ENCODE measurements around the gene DPF3.

The DPF3 gene

GRCh38 chr14:72675126-72675525 is 218.8 kb downstream of the DPF3 start:
- no peak for DNase-seq

GRCh38 chr14:72673179-72673578 is 220.7 kb downstream of the DPF3 start:
- no peak for DNase-seq

GRCh38 chr14:72666610-72667009 is 227.3 kb downstream of the DPF3 start:
- peak; percentile 83 for DNase-seq

DNA sequence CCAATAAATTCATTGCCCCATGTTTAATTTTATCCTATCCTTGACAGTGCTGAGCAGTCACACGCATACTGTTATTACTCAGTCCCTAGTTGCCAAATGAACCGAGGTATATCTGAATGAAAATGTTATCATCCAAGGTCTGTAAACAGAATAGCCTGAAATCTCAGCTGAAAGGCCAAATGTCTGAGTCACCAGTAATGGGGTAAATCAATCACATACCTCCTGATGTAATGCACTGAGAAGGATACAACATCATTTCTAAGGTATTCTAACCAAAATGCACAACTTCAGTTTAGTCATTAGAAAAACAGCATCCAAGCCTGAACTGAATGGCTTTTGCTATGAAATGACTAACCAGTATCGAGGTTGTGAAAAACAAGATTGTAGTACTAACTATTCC is 228.6 kb downstream of the DPF3 start:
- DNase-seq = peak; percentile 98

DNA sequence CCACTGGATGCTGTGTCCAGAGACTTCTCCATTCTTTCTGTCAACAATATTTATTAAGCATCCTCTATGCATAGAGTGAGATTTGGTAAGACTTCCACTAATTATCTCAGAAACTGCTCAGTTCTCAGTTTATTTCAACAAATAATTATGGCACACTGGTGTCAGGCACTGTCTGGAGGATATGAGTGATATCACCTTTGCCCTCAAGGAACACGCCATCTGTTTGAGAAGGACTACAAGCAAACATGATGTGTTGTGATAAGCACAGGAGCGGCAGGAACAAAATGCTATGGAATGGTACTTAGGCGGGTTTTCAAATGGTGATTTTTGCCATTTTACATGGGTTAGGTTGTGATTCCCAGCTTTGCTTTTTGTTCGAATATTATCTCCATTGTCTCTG is 229.2 kb downstream of the DPF3 start:
- DNase-seq = no peak

GRCh38 chr14:72663956-72664650 is 229.8 kb downstream of the DPF3 start:
- no peak for DNase-seq

DNA sequence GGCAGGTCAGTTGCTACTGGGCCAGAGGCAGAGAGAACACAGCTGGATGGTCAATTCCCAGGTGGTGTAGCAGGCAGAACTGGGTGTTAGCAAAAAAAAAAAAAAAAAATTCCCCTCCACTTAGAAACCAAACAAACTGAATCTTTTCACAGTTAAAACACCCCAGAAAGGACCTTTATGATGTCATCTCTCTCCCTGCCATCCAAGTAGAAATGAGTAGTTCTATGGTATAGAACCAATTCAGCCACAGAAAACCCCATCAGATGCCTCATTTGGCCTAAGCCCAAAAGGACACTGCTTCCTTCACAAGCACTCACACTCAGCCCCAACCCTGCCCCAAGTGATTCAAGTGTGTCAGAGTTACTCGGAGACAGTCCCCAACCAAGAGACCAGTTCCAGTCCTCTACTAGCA is 230.8 kb downstream of the DPF3 start:
- DNase-seq = no peak

DNA sequence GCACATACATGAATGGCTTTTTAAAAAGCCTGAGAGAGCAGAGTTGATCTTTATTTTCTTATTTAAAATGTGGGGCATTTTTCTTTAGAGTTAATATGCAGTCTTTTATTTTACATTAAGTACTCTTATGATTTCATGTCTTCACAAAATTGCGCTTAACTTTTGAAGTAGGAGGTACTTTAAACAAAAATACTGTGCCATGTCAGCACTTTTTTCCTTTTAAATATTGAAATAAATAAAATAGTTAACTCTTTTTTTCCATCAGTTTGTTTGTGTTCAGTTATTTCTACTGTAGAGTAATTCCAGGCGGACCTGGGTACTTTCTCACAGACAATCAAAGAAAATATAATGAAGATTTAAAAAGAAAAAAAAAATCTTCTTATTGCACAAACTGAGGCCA is 231.7 kb downstream of the DPF3 start:
- DNase-seq = no peak

DNA sequence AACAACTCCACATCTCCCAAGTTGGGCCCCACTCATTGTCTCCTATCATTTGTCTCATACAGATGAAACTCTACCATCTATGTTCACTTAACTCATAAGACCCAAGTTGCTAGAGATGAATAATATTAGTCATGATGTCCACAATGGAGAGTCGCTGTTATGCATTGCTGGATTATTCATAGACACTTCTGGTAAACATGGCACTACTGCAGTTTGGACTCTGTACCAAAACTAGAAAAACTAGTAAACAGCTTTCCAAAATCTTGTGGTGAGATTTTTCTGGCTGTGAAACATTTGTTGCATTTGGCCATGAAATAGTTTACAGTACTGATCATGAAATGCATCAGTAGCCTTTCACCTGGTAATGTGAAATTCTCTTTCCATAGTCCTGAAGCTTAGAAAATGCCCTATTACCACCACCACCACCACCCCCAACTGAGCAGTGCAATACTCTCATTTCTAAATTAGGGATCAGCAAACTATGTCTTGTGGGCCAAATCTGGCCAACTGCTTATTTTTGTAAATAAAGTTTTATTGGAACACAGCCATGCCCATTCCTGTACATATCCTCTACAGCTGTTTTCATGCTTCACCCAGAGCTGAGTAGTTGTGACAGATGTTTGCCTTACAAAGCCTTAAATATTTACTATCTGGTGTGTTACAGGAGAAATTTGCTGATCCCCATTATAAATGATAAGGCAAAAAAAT is 236.5 kb downstream of the DPF3 start:
- DNase-seq = no peak

GRCh38 chr14:72653026-72653425 is 240.9 kb downstream of the DPF3 start:
- DNase-seq = no peak

GRCh38 chr14:72652179-72652578 is 241.7 kb downstream of the DPF3 start:
- peak; percentile 81 for DNase-seq

- no peak for DNase-seq
Observed at GRCh38 chr14:72651714-72652113, 242.2 kb downstream of the DPF3 start.

DNA sequence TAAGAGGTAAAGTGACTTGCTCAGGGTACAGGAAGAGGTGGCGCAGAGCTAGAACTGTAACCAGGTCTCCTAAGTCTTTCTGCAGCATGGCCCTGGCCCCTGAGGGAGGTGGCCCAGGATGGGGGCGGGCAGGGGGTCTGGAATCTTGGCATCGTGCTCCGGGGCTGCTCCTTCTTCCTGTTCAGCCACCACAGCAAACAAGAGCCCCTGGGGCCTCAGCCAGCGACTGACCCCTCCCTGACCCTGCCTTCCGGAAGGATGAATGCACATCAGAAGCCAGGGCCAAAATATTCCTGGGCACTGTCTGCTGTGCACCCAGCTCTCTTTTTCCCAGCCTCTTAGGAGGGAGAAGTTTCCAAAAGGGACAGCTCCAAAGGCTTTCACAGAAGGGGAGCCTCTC is 242.8 kb downstream of the DPF3 start:
- DNase-seq = peak; percentile 62

DNA sequence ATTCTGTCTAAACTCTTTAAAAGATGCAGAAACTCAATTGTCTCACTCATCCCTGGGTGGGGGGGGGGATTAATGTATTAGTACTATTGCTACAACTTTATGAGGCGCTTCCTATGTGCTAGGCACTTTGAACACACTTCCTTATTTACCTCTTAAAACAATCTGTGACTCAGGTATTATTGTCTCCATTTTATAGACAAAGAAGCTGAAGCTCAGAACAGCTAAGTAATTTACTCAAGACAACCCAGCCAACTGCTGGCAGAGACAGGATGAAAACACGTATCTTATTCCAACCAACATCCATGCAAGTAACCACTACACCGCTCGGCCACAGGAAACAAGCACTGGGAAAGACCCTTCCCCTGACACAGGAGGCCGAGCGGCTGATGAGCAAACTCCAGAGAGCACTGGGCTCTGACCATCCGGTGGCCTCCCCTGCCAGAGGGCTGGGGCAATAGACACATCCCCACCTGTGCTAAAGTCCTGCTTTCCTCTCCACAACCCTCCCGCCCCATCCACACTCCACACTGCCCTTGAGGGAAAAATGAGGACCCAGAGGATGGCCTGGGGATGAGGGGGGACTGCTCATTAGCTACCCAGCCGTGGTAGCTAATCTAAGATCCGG is 244.2 kb downstream of the DPF3 start:
- DNase-seq = no peak

DNA sequence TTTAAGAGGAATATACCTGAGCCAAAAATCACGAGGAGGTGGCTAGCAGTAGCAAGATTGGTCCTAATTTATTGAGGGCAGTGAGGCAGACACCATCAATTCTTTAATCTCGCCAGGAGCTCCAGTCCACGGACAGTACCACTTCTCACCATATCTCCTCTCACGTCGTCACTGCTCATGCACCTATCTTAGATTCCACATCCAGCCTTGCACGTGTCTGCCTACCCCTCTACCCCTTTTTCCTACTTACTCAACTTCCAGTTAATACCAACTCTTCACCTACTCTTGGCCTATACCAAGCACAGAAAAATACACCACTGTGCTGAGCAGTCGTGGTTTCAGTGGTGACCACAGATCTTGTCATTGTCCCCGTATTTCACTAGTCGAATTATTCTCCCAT is 246.1 kb downstream of the DPF3 start:
- DNase-seq = no peak

GRCh38 chr14:72646861-72647528 is 246.9 kb downstream of the DPF3 start:
- DNase-seq = peak; percentile 74

DNA sequence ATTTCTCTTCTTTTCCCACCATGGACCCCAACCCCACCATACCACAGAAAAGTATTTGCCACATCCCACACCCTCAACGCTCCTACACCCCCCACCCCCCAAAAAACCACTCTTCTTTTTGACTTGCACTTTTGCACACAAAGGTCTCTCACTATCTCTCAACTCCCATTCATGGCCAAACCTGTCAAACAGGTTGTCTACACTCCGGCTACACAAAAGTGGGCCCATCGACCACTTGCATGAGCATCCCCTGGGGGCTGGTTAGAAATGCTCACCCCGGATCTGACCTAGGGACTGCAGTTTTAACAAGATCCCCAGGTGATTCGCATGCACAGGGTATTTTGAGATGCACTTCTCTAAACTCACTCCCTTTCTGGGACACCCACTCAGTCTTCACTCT is 248.2 kb downstream of the DPF3 start:
- DNase-seq = no peak

DNA sequence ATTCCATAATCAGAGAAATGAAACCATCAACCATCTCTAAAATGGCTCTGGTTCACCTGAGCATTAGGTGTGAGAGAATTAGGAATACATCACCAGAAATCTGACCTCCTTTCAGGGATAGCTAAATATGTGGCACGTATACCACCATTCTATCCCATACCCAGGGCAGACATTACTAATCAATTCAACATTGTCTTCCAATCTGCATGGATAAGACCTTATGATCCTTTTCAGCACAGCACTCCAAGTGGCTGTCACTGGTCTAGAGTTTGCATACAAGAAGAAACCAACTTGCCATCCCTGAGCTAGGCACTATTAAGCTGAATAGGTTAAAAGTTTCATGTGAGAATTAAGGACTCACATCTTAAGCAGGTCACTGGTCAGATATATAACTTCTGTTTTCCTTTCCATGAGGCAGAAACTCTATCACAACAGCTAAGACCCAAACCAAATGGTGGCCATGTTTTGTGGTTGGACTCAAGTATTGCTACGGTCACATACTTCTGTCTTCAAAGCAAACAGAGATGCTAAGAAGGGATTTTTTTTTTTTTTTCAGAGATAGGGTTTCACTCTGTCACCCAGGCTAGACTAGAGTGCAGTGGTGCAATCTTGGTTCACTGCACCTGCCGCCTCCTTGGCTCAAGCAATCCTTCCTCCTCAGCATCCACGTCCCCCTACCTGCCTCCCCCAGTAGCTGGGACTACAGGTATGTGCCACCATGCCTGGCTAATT is 249.0 kb downstream of the DPF3 start:
- no peak for DNase-seq

GRCh38 chr14:72644038-72644437 is 249.9 kb downstream of the DPF3 start:
- DNase-seq = no peak

GRCh38 chr14:72643317-72643801 is 250.5 kb downstream of the DPF3 start:
- DNase-seq = peak; percentile 98

- DNase-seq = no peak
Observed at GRCh38 chr14:72640911-72641485, 252.9 kb downstream of the DPF3 start.

DNA sequence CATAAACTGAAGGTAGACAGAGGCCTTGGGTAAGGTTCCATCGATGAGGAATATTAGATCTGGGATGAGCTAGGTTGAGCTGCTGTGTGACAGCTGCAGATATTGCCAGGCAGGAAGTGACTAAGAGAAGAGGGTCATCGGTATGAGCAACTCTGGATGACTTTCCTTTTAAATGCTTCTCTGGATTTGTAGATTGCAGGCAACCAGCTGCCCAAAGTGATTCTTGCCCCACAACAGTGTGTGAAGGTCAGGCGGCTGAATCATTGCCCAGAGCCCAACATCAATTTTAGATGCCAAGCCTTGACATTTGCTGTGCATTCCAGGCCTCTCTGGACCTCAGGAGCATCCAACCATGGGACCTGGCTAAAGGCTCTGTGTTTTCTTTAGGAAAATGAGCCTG is 255.9 kb downstream of the DPF3 start:
- DNase-seq = peak; percentile 70
